Stimulated activated CD4-positive, alpha-beta T cell treated with anti-CD3 and anti-CD28 coated beads, Interleukin-1b, Interleukin-23, amount 100 ng/mL, for 48 hours (primary cell): ENCODE measurements around the gene ADGRF3.
"Not testable (repeated sequence)": the region's sequence is repeated elsewhere in the genome, so short reads cannot be mapped to it uniquely, and the experiment has no call there.

Source experiments
- DNase-seq: peaks from one replicate; pipeline ENCODE4 v3.0.0-alpha.2; 2020

The ADGRF3 gene

DNA sequence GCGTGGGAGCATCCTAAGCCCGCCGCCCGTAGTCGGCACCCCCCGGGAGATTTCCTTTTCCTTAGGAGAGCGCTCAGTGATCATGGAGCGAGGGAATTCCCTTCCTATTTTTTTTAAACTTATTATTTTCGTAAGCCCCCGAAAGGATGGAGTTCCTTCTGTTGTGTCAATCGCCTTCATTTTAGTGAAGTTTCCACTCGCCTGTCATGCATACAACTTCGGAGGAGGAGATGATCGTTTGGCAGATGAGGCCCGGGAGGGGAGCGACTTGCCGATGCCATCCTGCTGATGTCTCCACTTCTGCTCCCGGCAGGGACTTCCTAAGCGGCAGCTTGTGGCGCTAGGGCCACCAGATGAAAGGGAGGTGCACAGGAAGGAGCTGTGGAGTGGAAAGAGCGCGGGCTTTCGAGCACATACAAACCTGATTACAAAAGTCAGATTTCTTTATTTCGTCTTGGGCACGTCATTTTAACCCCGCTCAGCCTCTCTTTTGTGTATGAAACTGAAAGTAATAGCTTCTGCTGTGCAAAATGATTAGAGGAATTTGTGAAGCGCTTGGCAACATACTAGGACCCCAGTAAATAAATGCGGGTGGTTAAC, at the start of gene ADGRF3:
Gene ADGRF3, minus strand, starts transcription at position 336 of the 600 bp plus-strand sequence. CDS start 555 bp downstream, outside the sequence.
- DNase-seq: peak; percentile 67

- DNase-seq: no peak
Observed at GRCh38 chr2:26395394-26395793, 48.8 kb upstream of the ADGRF3 start.

GRCh38 chr2:26394694-26395093, 48.1 kb upstream of the ADGRF3 start:
- no peak for DNase-seq

DNA sequence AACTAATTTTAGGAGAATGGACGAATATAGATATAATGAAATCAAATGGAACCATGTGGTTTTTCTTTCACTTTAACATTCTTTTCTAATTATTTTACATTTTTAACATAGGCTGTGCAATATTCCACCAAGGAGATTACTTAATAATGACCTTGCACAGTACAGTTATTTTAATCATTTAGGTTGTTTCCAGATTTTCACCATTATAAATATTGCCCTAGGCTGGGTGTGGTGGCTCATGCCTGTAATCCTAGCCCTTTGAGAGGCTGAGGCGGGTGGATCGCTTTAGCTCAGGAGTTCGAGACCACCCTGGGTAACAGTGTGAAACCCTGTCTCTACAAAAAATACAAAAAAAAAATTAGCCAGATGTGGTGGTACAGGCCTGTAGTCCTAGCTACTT, 40.6 kb upstream of the ADGRF3 start:
- DNase-seq: no peak

- DNase-seq: no peak
Observed at GRCh38 chr2:26384597-26384996, 38.0 kb upstream of the ADGRF3 start.

- no peak for DNase-seq
Observed at GRCh38 chr2:26384183-26384582, 37.6 kb upstream of the ADGRF3 start.

DNA sequence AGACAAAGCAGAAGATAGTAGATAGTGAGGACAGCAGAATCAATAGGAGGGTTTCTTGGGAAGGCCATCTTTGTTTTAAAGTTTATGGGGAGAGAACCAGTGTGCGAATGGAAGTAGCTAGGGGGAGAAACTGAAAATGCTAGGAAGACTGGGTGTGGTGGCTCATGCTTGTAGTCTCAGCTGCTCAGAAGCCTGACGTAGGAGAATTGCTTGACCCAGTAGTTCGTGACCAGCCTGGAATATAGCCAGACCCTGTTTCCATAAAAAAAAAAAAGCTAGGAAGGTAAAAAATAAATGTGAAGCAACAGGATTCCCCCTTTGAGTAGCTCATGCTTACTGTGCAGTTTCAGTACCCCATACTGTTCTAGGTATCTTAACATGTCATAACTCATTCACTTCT, 36.0 kb upstream of the ADGRF3 start:
- no peak for DNase-seq

GRCh38 chr2:26380281-26380680, 33.7 kb upstream of the ADGRF3 start:
- no peak for DNase-seq

GRCh38 chr2:26376799-26377198, 30.2 kb upstream of the ADGRF3 start:
- no peak for DNase-seq

- not testable (repeated sequence) for DNase-seq
Observed at GRCh38 chr2:26370909-26371308, 24.3 kb upstream of the ADGRF3 start.

DNA sequence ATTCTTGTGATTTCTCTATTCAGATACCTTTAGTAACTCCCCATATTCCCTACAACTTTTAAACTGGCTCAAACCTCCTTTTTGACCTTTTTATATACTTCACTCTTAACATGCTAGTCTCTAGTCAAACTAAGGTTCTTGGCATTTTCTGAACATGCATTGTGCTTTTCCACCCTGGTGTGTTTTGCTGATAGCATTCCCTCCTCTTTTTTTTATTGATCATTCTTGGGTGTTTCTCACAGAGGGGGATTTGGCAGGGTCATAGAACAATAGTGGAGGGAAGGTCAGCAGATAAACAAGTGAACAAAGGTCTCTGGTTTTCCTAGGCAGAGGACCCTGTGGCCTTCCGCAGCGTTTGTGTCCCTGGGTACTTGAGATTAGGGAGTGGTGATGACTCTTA, 23.1 kb upstream of the ADGRF3 start:
- DNase-seq: not testable (repeated sequence)

- no peak for DNase-seq
Observed at GRCh38 chr2:26366957-26367356, 20.4 kb upstream of the ADGRF3 start.

DNA sequence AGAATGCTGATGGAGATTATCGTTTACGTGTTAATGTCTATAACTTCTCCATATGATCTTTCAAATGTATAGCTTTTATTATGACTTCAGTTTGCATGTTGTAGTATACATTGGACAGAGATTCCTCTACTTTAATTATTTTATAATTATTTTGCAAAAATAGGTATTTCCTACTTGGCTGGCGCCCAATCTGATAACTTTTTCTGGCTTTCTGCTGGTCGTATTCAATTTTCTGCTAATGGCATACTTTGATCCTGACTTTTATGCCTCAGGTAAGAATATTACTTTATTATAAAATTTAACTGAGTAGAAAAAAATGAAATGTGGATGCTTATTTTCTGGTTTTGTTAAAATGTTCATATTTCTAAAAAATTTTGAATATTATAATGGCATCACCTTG, 18.1 kb upstream of the ADGRF3 start:
- no peak for DNase-seq

GRCh38 chr2:26363958-26364357, 17.4 kb upstream of the ADGRF3 start:
- DNase-seq: no peak

DNA sequence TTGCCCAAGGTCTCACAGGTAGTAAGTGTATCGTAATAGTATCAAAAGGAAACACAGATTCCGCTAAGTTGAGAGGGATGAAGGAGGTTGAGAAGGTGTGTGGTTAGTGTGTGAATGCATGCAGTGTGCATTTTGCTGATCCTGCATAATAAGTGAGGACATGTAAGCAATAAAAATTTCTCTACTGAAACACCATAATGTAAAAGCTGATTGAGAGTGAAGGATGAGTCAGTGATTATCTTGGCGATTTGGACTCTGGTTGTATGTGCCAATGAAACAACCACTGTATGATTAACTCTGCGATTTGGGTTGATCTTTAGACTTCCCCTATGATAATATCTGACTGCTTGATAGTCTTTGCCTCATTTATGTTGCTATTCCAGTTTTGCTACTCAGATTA, 16.7 kb upstream of the ADGRF3 start:
- DNase-seq: no peak

DNA sequence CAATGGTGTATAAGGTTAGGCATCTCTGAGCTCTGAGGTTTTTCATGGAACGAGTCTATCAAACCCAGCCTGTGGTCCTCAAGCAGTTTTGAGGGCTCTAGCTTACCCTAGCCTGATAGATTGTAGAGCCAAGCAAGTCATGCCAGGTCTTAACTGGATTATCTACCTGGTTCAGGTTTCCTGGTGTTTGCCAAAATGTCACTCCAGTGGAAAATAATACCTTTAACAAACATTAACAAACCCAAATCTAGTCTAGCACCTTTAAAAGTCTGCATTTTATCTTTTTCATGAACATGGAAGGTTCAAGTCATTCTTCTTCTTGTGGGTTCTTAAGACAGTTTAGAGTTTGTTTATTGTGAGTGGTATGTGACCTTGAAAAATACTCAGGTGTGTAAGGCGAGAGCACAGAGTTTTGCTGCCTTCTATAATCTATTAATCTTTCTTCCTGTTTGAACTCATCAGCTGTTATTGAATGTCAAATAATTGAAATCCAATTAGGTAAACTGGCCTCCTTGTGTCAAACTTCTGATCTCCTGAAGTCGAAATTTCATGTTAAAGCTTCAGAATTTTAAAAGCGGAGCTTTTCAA, 13.4 kb upstream of the ADGRF3 start:
- DNase-seq: no peak

GRCh38 chr2:26356771-26357170, 10.2 kb upstream of the ADGRF3 start:
- DNase-seq: no peak

GRCh38 chr2:26356111-26356510, 9.5 kb upstream of the ADGRF3 start:
- DNase-seq: no peak

- DNase-seq: no peak
Observed at GRCh38 chr2:26355038-26355995, 8.7 kb upstream of the ADGRF3 start.

GRCh38 chr2:26354469-26354868, 7.9 kb upstream of the ADGRF3 start:
- DNase-seq: not testable (repeated sequence)

DNA sequence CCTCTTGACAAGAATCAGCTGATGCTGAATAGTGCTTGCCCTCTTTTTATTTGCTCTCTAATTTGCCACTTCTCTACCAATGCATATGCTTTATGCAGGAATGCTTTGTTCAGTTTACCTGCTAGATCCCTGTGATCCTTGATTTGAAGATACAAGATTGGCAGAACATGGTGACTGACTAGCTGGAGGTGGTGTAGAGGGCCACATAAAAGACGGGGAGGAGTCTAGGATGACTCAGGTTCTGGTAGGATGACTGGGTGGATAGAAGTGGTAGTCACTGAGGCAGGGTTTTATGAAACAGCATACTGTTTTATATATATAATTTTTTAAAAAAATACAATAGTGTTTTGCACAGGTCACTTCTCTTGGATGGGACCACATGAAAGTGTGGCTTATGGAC, 6.3 kb upstream of the ADGRF3 start:
- peak; percentile 50 for DNase-seq

- DNase-seq: no peak
Observed at GRCh38 chr2:26351375-26352090, 4.9 kb upstream of the ADGRF3 start.

- no peak for DNase-seq
Observed at GRCh38 chr2:26349690-26350089, 3.1 kb upstream of the ADGRF3 start.
